Measurements from ENCODE around the gene TBXAS1. TPM values are rescaled to one million over a fixed set of nuclear protein-coding genes. Genes with fewer than 3 reads are reported as not detected.

TBXAS1 gene
- total RNA-seq, 2 experiments from 2014 or later = 5.5 to 6.0 TPM

DNA sequence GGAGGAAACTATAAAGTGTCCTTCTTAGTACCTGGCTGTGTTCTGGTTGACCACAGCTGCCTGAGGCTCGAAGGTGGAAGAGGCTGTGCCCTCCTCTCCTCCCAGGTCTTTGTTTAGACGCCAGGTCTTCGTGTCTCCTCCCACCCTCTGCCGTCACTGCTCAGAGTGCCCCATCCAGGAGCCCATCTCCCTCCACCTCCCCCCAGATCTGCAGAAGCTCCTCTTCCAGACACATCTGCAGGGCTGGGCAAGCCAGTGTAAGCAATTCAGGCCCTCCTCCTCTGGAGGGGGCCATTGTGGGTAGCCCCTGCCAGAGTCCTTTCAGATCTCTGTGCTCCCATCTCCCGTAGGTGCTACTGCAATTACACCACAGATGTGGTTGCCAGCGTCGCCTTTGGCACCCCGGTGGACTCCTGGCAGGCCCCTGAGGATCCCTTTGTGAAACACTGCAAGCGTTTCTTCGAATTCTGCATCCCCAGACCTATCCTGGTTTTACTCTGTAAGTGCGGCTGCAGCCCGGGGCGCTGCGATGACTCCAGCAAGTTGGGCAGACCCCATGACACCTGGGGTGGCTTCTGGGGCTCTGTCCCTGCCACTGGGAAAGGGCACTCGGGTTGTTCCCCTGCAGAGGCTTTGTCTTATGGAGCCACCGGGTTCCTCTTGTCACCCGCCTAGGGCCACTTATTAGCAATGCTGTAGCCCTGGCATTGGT, 126.2 kb downstream of the TBXAS1 start:
- Mint-ChIP-seq H3K36me3 (ENCODE audit: low read depth) (no peaks in the 10 kb centered on the region), H3K4me1 (ENCODE audit: low read depth) (no peaks in the 10 kb centered on the region), H3K27me3 (no peaks in the 10 kb centered on the region), H3K4me3 (no peak overlapping the region), H3K9me3 (no peaks in the 10 kb centered on the region), H3K27ac (no peak overlapping the region)
- Histone ChIP-seq H3K4me1 (ENCODE audit: insufficient read depth, low read length) (no peaks in the 10 kb centered on the region), H3K4me3 (ENCODE audit: low read length) (no peak overlapping the region), H3K36me3 (ENCODE audit: insufficient read depth, low read length) (no peaks in the 10 kb centered on the region), H3K9me3 (ENCODE audit: control insufficient read depth in 1 of 2, insufficient read depth in 1 of 2, low read length in 2 of 2) (no peaks in the 10 kb centered on the region), H3K27me3 (ENCODE audit: control insufficient read depth in 1 of 2, insufficient read depth in 2 of 2, low read length in 2 of 2) (no peaks in the 10 kb centered on the region), H3K27ac (ENCODE audit: low read depth in 1 of 2, low read length in 2 of 2) (no peak overlapping the region)
- ATAC-seq (ENCODE audit: poor library complexity) (no peak), DNase-seq (no peak)
- ChIA-PET CTCF (no interaction called here), POLR2A (no interaction called here)
- intact Hi-C loops (cut with DNase I, micrococcal nuclease) = no loop called here
- TF ChIP-seq CTCF (IDR thresholded peaks at IDR 0.05) = no peak

DNA sequence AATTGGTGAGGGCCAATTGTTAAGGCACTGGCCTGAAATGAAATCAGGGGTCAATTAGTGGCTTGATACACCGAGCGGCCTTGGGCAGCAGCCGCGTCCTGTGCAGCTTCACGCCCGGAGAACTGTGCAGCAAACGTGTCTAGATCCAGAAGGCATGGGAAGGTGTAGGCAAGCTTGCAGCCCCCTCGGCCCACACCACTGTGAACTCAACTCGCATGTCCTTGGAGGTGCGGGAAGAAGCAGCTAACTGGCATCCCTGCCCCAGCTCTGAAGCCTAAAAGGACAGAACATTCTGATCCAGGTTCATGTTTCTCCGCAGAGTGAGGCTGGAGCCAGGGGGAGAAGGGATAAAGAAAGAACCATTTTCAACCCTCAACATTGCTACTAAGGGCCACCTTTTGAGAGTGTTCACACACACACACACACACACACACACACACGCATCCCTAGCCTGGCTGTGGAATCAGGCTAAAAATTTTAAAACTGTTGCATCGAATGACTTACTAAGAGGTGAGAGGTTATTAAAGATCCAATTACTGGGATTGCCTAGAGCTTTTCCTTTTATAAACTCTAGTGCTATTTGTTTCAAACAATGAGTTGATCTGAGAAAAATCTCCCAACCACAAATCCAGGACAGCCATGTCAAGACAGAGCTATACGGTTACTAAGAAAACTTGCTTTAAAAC, 129.7 kb downstream of the TBXAS1 start:
- no peak for TF ChIP-seq CTCF (IDR thresholded peaks at IDR 0.05)
- ChIA-PET POLR2A (no interaction called here), CTCF (no interaction called here)
- no peaks in the 10 kb centered on the region for H3K4me1 ChIP-seq (ENCODE audit: insufficient read depth, low read length)
- H3K27ac Mint-ChIP-seq = no peak overlapping the region
- no peaks in the 10 kb centered on the region for H3K27me3 Mint-ChIP-seq
- no peaks in the 10 kb centered on the region for H3K36me3 ChIP-seq (ENCODE audit: insufficient read depth, low read length)
- no peaks in the 10 kb centered on the region for H3K27me3 ChIP-seq (ENCODE audit: control insufficient read depth in 1 of 2, insufficient read depth in 2 of 2, low read length in 2 of 2)
- intact Hi-C loops (cut with DNase I, micrococcal nuclease) = no loop called here
- no peaks in the 10 kb centered on the region for H3K4me1 Mint-ChIP-seq (ENCODE audit: low read depth)
- no peaks in the 10 kb centered on the region for H3K9me3 ChIP-seq (ENCODE audit: control insufficient read depth in 1 of 2, insufficient read depth in 1 of 2, low read length in 2 of 2)
- ATAC-seq (ENCODE audit: poor library complexity) (no peak), DNase-seq (no peak)
- no peak overlapping the region for H3K4me3 ChIP-seq (ENCODE audit: low read length)
- no peaks in the 10 kb centered on the region for H3K9me3 Mint-ChIP-seq
- no peaks in the 10 kb centered on the region for H3K36me3 Mint-ChIP-seq (ENCODE audit: low read depth)
- H3K27ac ChIP-seq (ENCODE audit: low read depth in 1 of 2, low read length in 2 of 2) = no peak overlapping the region
- no peak overlapping the region for H3K4me3 Mint-ChIP-seq

DNA sequence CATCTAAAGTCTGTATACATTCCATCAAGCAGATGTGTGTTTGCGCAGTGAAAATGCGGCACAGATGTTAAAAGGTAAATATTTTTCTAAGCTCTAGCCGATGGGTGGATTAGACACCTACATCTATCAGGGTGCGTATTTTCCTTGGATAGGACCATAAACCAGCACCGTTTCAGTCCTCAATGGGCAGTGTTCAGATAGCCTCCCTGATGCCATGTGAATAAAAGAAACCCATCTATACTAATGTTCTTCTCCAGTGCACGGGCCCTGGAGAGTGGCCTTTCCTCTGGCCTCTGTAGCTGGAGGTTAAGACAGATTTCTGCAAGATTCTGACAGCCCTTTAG, 130.2 kb downstream of the TBXAS1 start:
- Histone ChIP-seq H3K27ac (ENCODE audit: low read depth in 1 of 2, low read length in 2 of 2) (no peak overlapping the region), H3K4me3 (ENCODE audit: low read length) (no peak overlapping the region), H3K4me1 (ENCODE audit: insufficient read depth, low read length) (no peaks in the 10 kb centered on the region), H3K9me3 (ENCODE audit: control insufficient read depth in 1 of 2, insufficient read depth in 1 of 2, low read length in 2 of 2) (no peaks in the 10 kb centered on the region), H3K27me3 (ENCODE audit: control insufficient read depth in 1 of 2, insufficient read depth in 2 of 2, low read length in 2 of 2) (no peaks in the 10 kb centered on the region), H3K36me3 (ENCODE audit: insufficient read depth, low read length) (no peaks in the 10 kb centered on the region)
- no peak for ATAC-seq (ENCODE audit: poor library complexity)
- no peak for DNase-seq
- ChIA-PET CTCF (no interaction called here), POLR2A (no interaction called here)
- Mint-ChIP-seq H3K9me3 (no peaks in the 10 kb centered on the region), H3K36me3 (ENCODE audit: low read depth) (no peaks in the 10 kb centered on the region), H3K27ac (no peak overlapping the region), H3K4me3 (no peak overlapping the region), H3K4me1 (ENCODE audit: low read depth) (no peaks in the 10 kb centered on the region), H3K27me3 (no peaks in the 10 kb centered on the region)
- intact Hi-C loops (cut with DNase I, micrococcal nuclease) = no loop called here
- TF ChIP-seq CTCF (IDR thresholded peaks at IDR 0.05) = no peak
